Kidney capillary endothelial cell (primary cell): ENCODE data around the gene CBY2.
"Not testable (repeated sequence)": the region's sequence is repeated elsewhere in the genome, so short reads cannot be mapped to it uniquely, and the experiment has no call there.

Experiments used
- DNase-seq: peaks from one replicate; pipeline ENCODE4 v3.0.0-alpha.2; 2018; ENCODE audit warnings: low spot score

Gene CBY2

GRCh38 chr13:45748941-45749759 lies 47.0 kb downstream of the CBY2 start:
- no peak for DNase-seq

- DNase-seq: no peak
These were observed 48.4 kb downstream of the CBY2 start for GRCh38 chr13:45750566-45750965.

- DNase-seq: no peak
These were observed 49.8 kb downstream of the CBY2 start for GRCh38 chr13:45751885-45752284.

GRCh38 chr13:45752510-45752909 lies 50.4 kb downstream of the CBY2 start:
- no peak for DNase-seq

GRCh38 chr13:45756498-45756897 lies 54.4 kb downstream of the CBY2 start:
- not testable (repeated sequence) for DNase-seq

- DNase-seq: not testable (repeated sequence)
These were observed 55.5 kb downstream of the CBY2 start for GRCh38 chr13:45757589-45757988.

- DNase-seq: no peak
These were observed 61.3 kb downstream of the CBY2 start for GRCh38 chr13:45763419-45763818.
